Uterus (tissue), 2 donors: Measurements from ENCODE around the gene SLC35E3.

Experiments used
- CTCF ChIP-seq, 4 experiments: fragments of 200-600 bp in 2 of 4; fragments of 450-650 bp in 2 of 4; sonication (generic) in 2 of 4; IDR thresholded peaks; one replicate each; pipeline ENCODE4 v1.5.1; 2016 to 2019; ENCODE audit warnings: antibody characterized with exemption in 4 of 4, mild to moderate bottlenecking in 2 of 4, moderate library complexity in 1 of 4
- POLR2A ChIP-seq, 2 donors: fragments of 450-650 bp; IDR thresholded peaks; one replicate each; pipeline ENCODE4 v1.6.1; 2016; ENCODE audit warnings: antibody characterized with exemption in 2 of 2, mild to moderate bottlenecking in 1 of 2, moderate library complexity in 1 of 2

GRCh38 chr12:68824131-68824530, 78.2 kb downstream of the SLC35E3 start:
- no peak for TF ChIP-seq POLR2A (IDR thresholded peaks at IDR 0.05)
- TF ChIP-seq CTCF (IDR thresholded peaks at IDR 0.05): no peak
